Measurements from ENCODE around the gene FOXD1.

DNA sequence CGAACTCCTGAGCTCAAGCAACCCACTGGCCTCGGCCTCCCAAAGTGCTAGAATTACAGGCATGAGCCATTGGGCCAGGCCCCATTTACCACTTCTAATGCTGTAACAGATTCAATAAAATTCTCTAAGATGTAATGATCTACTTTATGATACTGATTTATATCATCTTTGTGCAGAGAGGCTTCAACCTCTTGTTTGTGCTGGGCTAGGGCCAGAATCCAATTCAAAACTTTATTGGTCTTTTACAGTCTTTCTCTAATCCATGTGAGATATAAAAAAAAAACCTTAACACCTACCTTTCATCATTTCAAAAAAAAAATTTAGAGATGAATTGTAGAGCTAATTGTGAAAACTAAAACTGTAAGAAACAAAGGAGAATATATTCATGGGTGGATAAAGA, 41.5 kb upstream of the FOXD1 start:
- TF ChIP-seq, protein P1, sequence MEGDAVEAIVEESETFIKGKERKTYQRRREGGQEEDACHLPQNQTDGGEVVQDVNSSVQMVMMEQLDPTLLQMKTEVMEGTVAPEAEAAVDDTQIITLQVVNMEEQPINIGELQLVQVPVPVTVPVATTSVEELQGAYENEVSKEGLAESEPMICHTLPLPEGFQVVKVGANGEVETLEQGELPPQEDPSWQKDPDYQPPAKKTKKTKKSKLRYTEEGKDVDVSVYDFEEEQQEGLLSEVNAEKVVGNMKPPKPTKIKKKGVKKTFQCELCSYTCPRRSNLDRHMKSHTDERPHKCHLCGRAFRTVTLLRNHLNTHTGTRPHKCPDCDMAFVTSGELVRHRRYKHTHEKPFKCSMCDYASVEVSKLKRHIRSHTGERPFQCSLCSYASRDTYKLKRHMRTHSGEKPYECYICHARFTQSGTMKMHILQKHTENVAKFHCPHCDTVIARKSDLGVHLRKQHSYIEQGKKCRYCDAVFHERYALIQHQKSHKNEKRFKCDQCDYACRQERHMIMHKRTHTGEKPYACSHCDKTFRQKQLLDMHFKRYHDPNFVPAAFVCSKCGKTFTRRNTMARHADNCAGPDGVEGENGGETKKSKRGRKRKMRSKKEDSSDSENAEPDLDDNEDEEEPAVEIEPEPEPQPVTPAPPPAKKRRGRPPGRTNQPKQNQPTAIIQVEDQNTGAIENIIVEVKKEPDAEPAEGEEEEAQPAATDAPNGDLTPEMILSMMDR (IDR thresholded peaks at IDR 0.05), result no peak
- TF ChIP-seq POLR2A (IDR thresholded peaks at IDR 0.05), result no peak

All from heart left ventricle (tissue), 13 donors.